ENCODE measurements around the gene ZBTB42. TPM values are rescaled to one million over a fixed set of nuclear protein-coding genes. Genes with fewer than 3 reads are reported as not detected.
A peak's percentile ranks its signal among the peaks of the same experiment; 100 is the strongest.

The ZBTB42 gene
- total and polyA plus RNA-seq, 2 of the 13 experiments (the other 11 are each of a cell fraction or from before 2014, with no cell fraction given): 2.8 to 4.2 TPM

DNA sequence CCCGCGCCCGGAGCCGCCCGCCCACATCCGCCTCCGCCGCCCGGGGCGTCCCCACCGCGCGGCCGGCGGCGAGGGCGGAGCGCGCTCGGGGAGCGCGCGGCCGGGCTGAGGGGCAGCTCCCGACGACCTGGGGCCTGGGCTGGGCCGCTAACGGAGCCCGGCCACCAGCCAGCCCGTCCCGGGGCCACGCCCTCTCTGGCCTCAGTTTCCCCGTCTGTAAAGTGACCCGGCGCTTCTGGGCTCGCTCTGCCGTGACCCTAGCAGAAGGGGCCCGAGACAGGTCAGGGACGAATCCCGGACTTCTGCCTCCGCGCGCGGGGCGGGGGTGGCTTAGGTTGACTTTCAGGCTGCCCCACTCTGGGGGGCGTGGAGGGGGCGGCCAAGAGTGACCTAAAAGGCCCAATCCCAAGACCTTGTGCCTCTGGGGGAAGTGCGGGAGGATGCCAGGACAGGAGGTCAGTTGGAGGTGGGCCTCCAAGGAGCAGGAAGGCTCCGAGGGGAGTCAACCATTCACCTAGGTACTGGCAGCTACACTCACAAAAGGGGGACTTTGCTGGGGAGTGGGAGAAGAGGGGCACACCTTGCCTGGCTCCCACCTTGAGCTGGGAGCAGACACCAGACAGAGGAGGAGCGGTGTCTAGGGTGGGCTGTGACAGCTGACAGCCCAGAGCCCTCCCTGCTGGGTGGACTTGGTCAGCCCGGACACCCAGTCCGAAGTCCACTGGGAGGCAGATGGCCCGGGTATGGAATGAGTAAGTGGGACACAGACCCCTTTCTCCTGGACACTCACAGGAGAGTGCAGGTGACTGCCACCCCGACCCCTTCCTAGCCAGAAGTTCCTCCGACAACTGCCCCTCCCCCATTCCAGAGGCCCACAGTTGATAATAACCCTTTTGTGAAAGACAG, 4.9 kb upstream of the ZBTB42 start (continued):
- TF ChIP-seq CENPT (CRISPR knock-in tag; IDR thresholded peaks at IDR 0.05; ENCODE audit: low read depth) (0 out of 2 replicates have a peak, but pooled peaks have one; percentile 59), ZNF225 (CRISPR knock-in tag; IDR thresholded peaks at IDR 0.05) (0 out of 2 replicates have a peak, but pooled peaks have one; percentile 25), TBX2 (CRISPR knock-in tag; IDR thresholded peaks at IDR 0.05; ENCODE audit: borderline replicate concordance) (peak; percentile 35; the same call in 1 of the 2 replicates), ZNF282 (IDR thresholded peaks at IDR 0.05; ENCODE audit: partially characterized antibody) (no peak), ZFY (CRISPR knock-in tag; IDR thresholded peaks at IDR 0.05) (peak; percentile 44), ZFP36L1 (CRISPR knock-in tag; IDR thresholded peaks at IDR 0.05) (peak; percentile 47; the same call in 1 of the 2 replicates), RBM39 (IDR thresholded peaks at IDR 0.05; ENCODE audit: low read depth, low read length, poor library complexity, severe bottlenecking) (peak; percentile 88), POLR2A (IDR thresholded peaks at IDR 0.05; ENCODE audit: insufficient read depth in 1 of 2, low read depth in 2 of 2, low read length in 2 of 2) (peak in 1 of 2 experiments; percentile 7; a peak in 1 of 4 replicates), FOXA1 (IDR thresholded peaks at IDR 0.05) (no peak), FOXA1 (CRISPR knock-in tag; IDR thresholded peaks at IDR 0.05) (no peak), CBX5 (CRISPR knock-in tag; IDR thresholded peaks at IDR 0.05; ENCODE audit: borderline replicate concordance) (no peak), NR2C2 (CRISPR knock-in tag; IDR thresholded peaks at IDR 0.05; ENCODE audit: borderline replicate concordance) (peak; percentile 59), ZBTB3 (CRISPR knock-in tag; IDR thresholded peaks at IDR 0.05; ENCODE audit: borderline replicate concordance, low read depth) (no peak), TMF1 (CRISPR knock-in tag; IDR thresholded peaks at IDR 0.05; ENCODE audit: low read depth) (no peak), MED8 (CRISPR knock-in tag; IDR thresholded peaks at IDR 0.05; ENCODE audit: insufficient replicate concordance) (no peak), ZNF777 (CRISPR knock-in tag; IDR thresholded peaks at IDR 0.05) (peak; percentile 30; the same call in 1 of the 2 replicates), ZNF562 (CRISPR knock-in tag; IDR thresholded peaks at IDR 0.05; ENCODE audit: borderline replicate concordance) (no peak), ZMAT3 (CRISPR knock-in tag; conservative IDR thresholded peaks at IDR 0.05) (0 out of 2 replicates have a peak, but pooled peaks have one; percentile 73), PCBP1 (IDR thresholded peaks at IDR 0.05; ENCODE audit: borderline replicate concordance, low read depth, low read length) (0 out of 2 replicates have a peak, but pooled peaks have one; percentile 50)
- TF ChIP-seq, protein P1, sequence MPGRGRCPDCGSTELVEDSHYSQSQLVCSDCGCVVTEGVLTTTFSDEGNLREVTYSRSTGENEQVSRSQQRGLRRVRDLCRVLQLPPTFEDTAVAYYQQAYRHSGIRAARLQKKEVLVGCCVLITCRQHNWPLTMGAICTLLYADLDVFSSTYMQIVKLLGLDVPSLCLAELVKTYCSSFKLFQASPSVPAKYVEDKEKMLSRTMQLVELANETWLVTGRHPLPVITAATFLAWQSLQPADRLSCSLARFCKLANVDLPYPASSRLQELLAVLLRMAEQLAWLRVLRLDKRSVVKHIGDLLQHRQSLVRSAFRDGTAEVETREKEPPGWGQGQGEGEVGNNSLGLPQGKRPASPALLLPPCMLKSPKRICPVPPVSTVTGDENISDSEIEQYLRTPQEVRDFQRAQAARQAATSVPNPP (CRISPR knock-in tag; IDR thresholded peaks at IDR 0.05): no peak
- TF ChIP-seq, protein P2, sequence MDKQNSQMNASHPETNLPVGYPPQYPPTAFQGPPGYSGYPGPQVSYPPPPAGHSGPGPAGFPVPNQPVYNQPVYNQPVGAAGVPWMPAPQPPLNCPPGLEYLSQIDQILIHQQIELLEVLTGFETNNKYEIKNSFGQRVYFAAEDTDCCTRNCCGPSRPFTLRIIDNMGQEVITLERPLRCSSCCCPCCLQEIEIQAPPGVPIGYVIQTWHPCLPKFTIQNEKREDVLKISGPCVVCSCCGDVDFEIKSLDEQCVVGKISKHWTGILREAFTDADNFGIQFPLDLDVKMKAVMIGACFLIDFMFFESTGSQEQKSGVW (CRISPR knock-in tag; IDR thresholded peaks at IDR 0.05; ENCODE audit: borderline replicate concordance): no peak
- TF ChIP-seq, protein P3, sequence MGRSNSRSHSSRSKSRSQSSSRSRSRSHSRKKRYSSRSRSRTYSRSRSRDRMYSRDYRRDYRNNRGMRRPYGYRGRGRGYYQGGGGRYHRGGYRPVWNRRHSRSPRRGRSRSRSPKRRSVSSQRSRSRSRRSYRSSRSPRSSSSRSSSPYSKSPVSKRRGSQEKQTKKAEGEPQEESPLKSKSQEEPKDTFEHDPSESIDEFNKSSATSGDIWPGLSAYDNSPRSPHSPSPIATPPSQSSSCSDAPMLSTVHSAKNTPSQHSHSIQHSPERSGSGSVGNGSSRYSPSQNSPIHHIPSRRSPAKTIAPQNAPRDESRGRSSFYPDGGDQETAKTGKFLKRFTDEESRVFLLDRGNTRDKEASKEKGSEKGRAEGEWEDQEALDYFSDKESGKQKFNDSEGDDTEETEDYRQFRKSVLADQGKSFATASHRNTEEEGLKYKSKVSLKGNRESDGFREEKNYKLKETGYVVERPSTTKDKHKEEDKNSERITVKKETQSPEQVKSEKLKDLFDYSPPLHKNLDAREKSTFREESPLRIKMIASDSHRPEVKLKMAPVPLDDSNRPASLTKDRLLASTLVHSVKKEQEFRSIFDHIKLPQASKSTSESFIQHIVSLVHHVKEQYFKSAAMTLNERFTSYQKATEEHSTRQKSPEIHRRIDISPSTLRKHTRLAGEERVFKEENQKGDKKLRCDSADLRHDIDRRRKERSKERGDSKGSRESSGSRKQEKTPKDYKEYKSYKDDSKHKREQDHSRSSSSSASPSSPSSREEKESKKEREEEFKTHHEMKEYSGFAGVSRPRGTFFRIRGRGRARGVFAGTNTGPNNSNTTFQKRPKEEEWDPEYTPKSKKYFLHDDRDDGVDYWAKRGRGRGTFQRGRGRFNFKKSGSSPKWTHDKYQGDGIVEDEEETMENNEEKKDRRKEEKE (IDR thresholded peaks at IDR 0.05): no peak

All from HepG2 (cell line).